ENCODE data around the gene BCL2L2.

GRCh38 chr14:23346693-23347405, 40.2 kb downstream of the BCL2L2 start:
- TF ChIP-seq CTCF (optimal IDR thresholded peaks at IDR 0.05 in 1 of 3, IDR thresholded peaks at IDR 0.05 in 1 of 3, conservative IDR thresholded peaks at IDR 0.05 in 1 of 3; ENCODE audit: extremely low read depth in 1 of 3, insufficient read depth in 2 of 3, low read length in 3 of 3) (no peak), EZH2 (IDR thresholded peaks at IDR 0.05; ENCODE audit: low read length) (no peak)

Data from keratinocyte (primary cell).